ENCODE measurements around the gene WDR45B.
A peak's percentile ranks its signal among the peaks of the same experiment; 100 is the strongest.

The WDR45B gene

GRCh38 chr17:82693168-82693867, 45.1 kb upstream of the WDR45B start:
- Histone ChIP-seq H3K27me3 (ENCODE audit: insufficient read depth, poor library complexity, severe bottlenecking) (no peaks in the 10 kb centered on the region), H3K27ac (ENCODE audit: poor library complexity, severe bottlenecking) (no peak overlapping the region), H3K4me1 (ENCODE audit: insufficient read depth, poor library complexity, severe bottlenecking) (no peaks in the 10 kb centered on the region), H3K36me3 (ENCODE audit: low read depth) (no peaks in the 10 kb centered on the region), H3K9me3 (ENCODE audit: severe bottlenecking) (no peaks in the 10 kb centered on the region), H3K4me3 (ENCODE audit: severe bottlenecking) (no peak overlapping the region)
- DNase-seq (ENCODE audit: low spot score) (no peak), ATAC-seq (ENCODE audit: low read depth) (no peak)
- TF ChIP-seq CTCF (IDR thresholded peaks at IDR 0.05; ENCODE audit: poor library complexity, severe bottlenecking), result no peak

GRCh38 chr17:82692268-82692667, 44.0 kb upstream of the WDR45B start:
- ATAC-seq (ENCODE audit: low read depth), result no peak
- no peak for TF ChIP-seq CTCF (IDR thresholded peaks at IDR 0.05; ENCODE audit: poor library complexity, severe bottlenecking)
- Histone ChIP-seq H3K9me3 (ENCODE audit: severe bottlenecking) (no peaks in the 10 kb centered on the region), H3K4me1 (ENCODE audit: insufficient read depth, poor library complexity, severe bottlenecking) (no peaks in the 10 kb centered on the region), H3K27ac (ENCODE audit: poor library complexity, severe bottlenecking) (no peak overlapping the region), H3K36me3 (ENCODE audit: low read depth) (no peaks in the 10 kb centered on the region), H3K27me3 (ENCODE audit: insufficient read depth, poor library complexity, severe bottlenecking) (no peaks in the 10 kb centered on the region), H3K4me3 (ENCODE audit: severe bottlenecking) (no peak overlapping the region)
- DNase-seq (ENCODE audit: low spot score), result no peak

- no peak overlapping the region for H3K27ac ChIP-seq (ENCODE audit: poor library complexity, severe bottlenecking)
- H3K36me3 ChIP-seq (ENCODE audit: low read depth), result no peaks in the 10 kb centered on the region
- DNase-seq (ENCODE audit: low spot score) (no peak), ATAC-seq (ENCODE audit: low read depth) (no peak)
- H3K4me3 ChIP-seq (ENCODE audit: severe bottlenecking), result no peak overlapping the region
- TF ChIP-seq CTCF (IDR thresholded peaks at IDR 0.05; ENCODE audit: poor library complexity, severe bottlenecking), result no peak
- H3K9me3 ChIP-seq (ENCODE audit: severe bottlenecking), result no peaks in the 10 kb centered on the region
- no peaks in the 10 kb centered on the region for H3K27me3 ChIP-seq (ENCODE audit: insufficient read depth, poor library complexity, severe bottlenecking)
- no peaks in the 10 kb centered on the region for H3K4me1 ChIP-seq (ENCODE audit: insufficient read depth, poor library complexity, severe bottlenecking)
Measured at GRCh38 chr17:82691714-82692113, 43.5 kb upstream of the WDR45B start.

- ATAC-seq (ENCODE audit: low read depth) (no peak), DNase-seq (ENCODE audit: low spot score) (peak; percentile 35)
- H3K9me3 ChIP-seq (ENCODE audit: severe bottlenecking), result no peaks in the 10 kb centered on the region
Measured at GRCh38 chr17:82690786-82691489, 42.7 kb upstream of the WDR45B start.

More at GRCh38 chr17:82690786-82691489, 42.7 kb upstream of the WDR45B start:
- no peaks in the 10 kb centered on the region for H3K36me3 ChIP-seq (ENCODE audit: low read depth)
- no peak overlapping the region for H3K4me3 ChIP-seq (ENCODE audit: severe bottlenecking)
- no peaks in the 10 kb centered on the region for H3K4me1 ChIP-seq (ENCODE audit: insufficient read depth, poor library complexity, severe bottlenecking)
- H3K27ac ChIP-seq (ENCODE audit: poor library complexity, severe bottlenecking), result no peak overlapping the region
- TF ChIP-seq CTCF (IDR thresholded peaks at IDR 0.05; ENCODE audit: poor library complexity, severe bottlenecking), result no peak
- H3K27me3 ChIP-seq (ENCODE audit: insufficient read depth, poor library complexity, severe bottlenecking), result no peaks in the 10 kb centered on the region
